Fibroblast of mammary gland (primary cell): ENCODE data around the gene FBXO42.
"Not testable (repeated sequence)": the region's sequence is repeated elsewhere in the genome, so short reads cannot be mapped to it uniquely, and the experiment has no call there.

Experiments
- DNase-seq: peaks from one replicate; pipeline ENCODE4 v3.0.0-alpha.2; 2010; ENCODE audit warnings: low read depth
- H3K4me3 ChIP-seq: 2 replicates; pipeline ENCODE4 v1.5.1; 2011; ENCODE audit warnings: low read depth, mild to moderate bottlenecking, low read length, moderate library complexity; ENCODE audit not compliant: control insufficient read depth
- TF ChIP-seq, protein P1 (sequence below): conservative IDR thresholded peaks from 2 replicates; pipeline ENCODE4 v1.5.1; 2011; ENCODE audit warnings: low read depth, low read length, inconsistent platforms; ENCODE audit not compliant: control insufficient read depth, insufficient read depth

The FBXO42 gene

DNA sequence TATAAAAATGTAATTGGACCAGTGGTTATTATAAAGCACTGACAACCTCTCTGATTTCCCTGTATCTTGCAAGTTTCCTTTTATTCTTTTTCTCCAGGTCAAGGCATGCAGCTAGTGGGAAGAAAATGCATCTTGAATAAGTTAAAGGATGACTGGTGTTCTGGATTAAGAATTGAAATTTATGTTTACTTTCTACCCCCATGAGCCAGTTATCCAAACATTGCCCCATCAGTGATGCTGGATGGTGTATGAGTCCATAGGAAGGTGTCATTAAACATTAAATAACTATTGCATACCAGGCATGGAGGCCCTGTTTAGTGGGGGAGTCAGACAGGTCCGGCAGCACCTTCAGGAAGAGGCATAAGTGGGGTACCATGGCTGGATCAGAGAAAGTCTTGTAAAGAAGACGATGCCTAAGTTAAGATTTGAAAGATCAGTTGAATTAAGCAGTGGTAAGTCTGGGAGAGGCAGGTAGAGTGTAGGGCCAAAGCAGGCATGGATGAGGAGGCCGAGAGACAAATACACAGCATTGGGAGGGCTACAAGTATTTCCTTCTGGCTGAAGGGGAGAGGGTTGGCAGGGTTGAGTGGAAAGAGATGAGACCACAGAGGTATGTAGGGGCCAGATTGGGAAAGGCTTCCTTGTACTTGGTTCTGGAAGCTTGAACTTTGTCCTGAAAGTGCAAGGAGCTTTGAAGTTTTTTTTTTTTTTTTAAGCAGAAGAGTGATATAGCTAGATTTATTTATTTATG, 20.4 kb upstream of the FBXO42 start:
- TF ChIP-seq, protein P1, sequence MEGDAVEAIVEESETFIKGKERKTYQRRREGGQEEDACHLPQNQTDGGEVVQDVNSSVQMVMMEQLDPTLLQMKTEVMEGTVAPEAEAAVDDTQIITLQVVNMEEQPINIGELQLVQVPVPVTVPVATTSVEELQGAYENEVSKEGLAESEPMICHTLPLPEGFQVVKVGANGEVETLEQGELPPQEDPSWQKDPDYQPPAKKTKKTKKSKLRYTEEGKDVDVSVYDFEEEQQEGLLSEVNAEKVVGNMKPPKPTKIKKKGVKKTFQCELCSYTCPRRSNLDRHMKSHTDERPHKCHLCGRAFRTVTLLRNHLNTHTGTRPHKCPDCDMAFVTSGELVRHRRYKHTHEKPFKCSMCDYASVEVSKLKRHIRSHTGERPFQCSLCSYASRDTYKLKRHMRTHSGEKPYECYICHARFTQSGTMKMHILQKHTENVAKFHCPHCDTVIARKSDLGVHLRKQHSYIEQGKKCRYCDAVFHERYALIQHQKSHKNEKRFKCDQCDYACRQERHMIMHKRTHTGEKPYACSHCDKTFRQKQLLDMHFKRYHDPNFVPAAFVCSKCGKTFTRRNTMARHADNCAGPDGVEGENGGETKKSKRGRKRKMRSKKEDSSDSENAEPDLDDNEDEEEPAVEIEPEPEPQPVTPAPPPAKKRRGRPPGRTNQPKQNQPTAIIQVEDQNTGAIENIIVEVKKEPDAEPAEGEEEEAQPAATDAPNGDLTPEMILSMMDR, result no peak
- DNase-seq, result no peak
- no peak overlapping the region for H3K4me3 ChIP-seq

- H3K4me3 ChIP-seq, result no peak overlapping the region
- TF ChIP-seq, protein P1, result no peak
- no peak for DNase-seq
Observed at GRCh38 chr1:16371725-16372124, 19.4 kb upstream of the FBXO42 start.

- no peak for DNase-seq
- TF ChIP-seq, protein P1, result no peak
- no peak overlapping the region for H3K4me3 ChIP-seq
Observed at GRCh38 chr1:16369821-16370220, 17.5 kb upstream of the FBXO42 start.

GRCh38 chr1:16367968-16368890, 15.9 kb upstream of the FBXO42 start:
- H3K4me3 ChIP-seq, result peak overlapping the region; percentile 74
- TF ChIP-seq, protein P1, result no peak
- no peak for DNase-seq

GRCh38 chr1:16367258-16367967, 15.1 kb upstream of the FBXO42 start:
- H3K4me3 ChIP-seq, result peak overlapping the region; percentile 74
- TF ChIP-seq, protein P1, result no peak
- DNase-seq, result peak; percentile 76

DNA sequence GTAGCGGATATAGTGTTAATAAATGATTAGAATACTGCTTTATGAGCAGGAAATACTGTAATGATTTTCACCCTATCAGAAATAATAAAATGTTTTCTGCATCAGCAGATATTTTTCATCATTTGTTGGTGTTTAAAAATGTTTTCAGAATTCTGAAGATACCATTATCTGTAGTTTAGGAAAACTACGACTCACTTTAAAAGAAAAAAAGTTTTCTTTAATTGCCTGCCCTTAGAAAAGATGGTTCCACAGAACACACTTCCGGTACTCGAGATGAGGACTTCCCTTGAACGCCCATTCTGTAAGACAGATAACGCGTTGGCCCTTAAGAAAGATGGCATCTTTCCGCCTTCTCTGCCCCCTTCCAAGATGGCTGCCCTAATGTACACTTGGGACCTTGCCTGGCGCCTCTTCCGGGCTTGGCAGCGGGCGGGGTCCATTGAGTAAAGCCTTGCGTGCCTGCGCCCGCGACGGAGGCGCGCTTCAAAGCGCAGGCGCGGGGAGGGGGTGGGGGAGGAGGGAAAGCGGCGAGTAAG, 14.5 kb upstream of the FBXO42 start, which contains the start of gene SZRD1:
TSS of gene SZRD1 (plus strand) at position 521 of the 536 bp plus-strand sequence. CDS start 16 bp downstream, outside the sequence.
- TF ChIP-seq, protein P1, result no peak
- H3K4me3 ChIP-seq, result peak within 1 kb of the TSS; percentile 74
- peak; percentile 99 for DNase-seq

DNA sequence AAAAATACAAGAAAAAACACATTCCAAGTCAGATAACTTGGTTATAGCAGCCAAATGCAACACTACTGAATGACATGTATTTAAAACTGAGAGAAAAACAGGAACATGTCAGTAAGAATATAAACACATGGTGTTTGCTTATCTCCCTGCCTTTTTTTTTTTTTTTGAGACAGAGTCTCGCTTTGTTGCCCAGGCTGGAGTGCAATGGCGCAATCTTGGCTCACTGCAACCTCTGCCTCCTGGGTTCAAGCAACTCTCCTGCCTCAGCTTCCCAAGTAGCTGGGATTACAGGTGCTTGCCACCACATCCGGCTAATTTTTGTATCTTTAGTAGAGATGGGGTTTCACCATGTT, 12.8 kb upstream of the FBXO42 start:
- not testable (repeated sequence) for DNase-seq

More for the DNA sequence above, 12.8 kb upstream of the FBXO42 start:
- H3K4me3 ChIP-seq, result not testable (repeated sequence)
